ENCODE measurements around the gene MBD6.

- TF ChIP-seq CTCF (IDR thresholded peaks at IDR 0.05; ENCODE audit: insufficient read depth, low read length, poor library complexity, severe bottlenecking), result no peak
- no peak for TF ChIP-seq EZH2phosphoT487 (conservative IDR thresholded peaks at IDR 0.05; ENCODE audit: low read length)
These were observed 4.6 kb downstream of the MBD6 start for GRCh38 chr12:57527184-57527583.

Measured in SU-DHL-6 (cell line).